Astrocyte (in vitro differentiated cells and primary cell): ENCODE results near the gene TNFRSF19. TPM values are rescaled to one million over a fixed set of nuclear protein-coding genes. Genes with fewer than 3 reads are reported as not detected.

Experiments
- DNase-seq: peaks from one replicate; pipeline ENCODE4 v3.0.0-alpha.2; 2010; ENCODE audit warnings: low read depth
- FAIRE-seq: peaks from 2 replicates; lab custom pipeline; 2011; peaks lifted over from hg19 to GRCh38; lab: Jason Lieb, UNC
- H2AFZ ChIP-seq: 2 replicates; pipeline ENCODE4 v1.6.0; 2012; ENCODE audit warnings: low read depth, low read length, inconsistent platforms
- H3K27ac ChIP-seq: 2 replicates; pipeline ENCODE4 v1.5.1; 2011; ENCODE audit warnings: low read depth, low read length, inconsistent platforms
- H3K27me3 ChIP-seq: 2 replicates; pipeline ENCODE4 v1.6.0; 2011; ENCODE audit warnings: low read length, inconsistent platforms; ENCODE audit not compliant: insufficient read depth
- H3K36me3 ChIP-seq: 2 replicates; pipeline ENCODE4 v1.5.1; 2011; ENCODE audit warnings: low read length, inconsistent platforms; ENCODE audit not compliant: insufficient read depth
- H3K4me1 ChIP-seq: 2 replicates; pipeline ENCODE4 v1.5.1; 2011; ENCODE audit warnings: low read length, inconsistent platforms; ENCODE audit not compliant: insufficient read depth
- H3K4me2 ChIP-seq: 2 replicates; pipeline ENCODE4 v1.6.0; 2012; ENCODE audit warnings: low read length, inconsistent platforms
- H3K4me3 ChIP-seq: 2 replicates; pipeline ENCODE4 v1.5.1; 2011; ENCODE audit warnings: low read depth, mild to moderate bottlenecking, low read length, inconsistent platforms; ENCODE audit not compliant: insufficient read depth
- H3K79me2 ChIP-seq: 2 replicates; pipeline ENCODE4 v1.6.0; 2012; ENCODE audit warnings: mild to moderate bottlenecking, low read length, inconsistent platforms; ENCODE audit not compliant: insufficient read depth
- H3K9ac ChIP-seq: 2 replicates; pipeline ENCODE4 v1.6.0; 2012; ENCODE audit warnings: mild to moderate bottlenecking, low read length, inconsistent platforms
- H3K9me3 ChIP-seq: 2 replicates; pipeline ENCODE4 v1.5.1; 2012; ENCODE audit warnings: low read depth, mild to moderate bottlenecking, low read length, inconsistent platforms; ENCODE audit not compliant: insufficient read depth
- H4K20me1 ChIP-seq: 2 replicates; pipeline ENCODE4 v1.6.0; 2012; ENCODE audit warnings: low read length, inconsistent platforms; ENCODE audit not compliant: insufficient read depth
- H3K27ac Mint-ChIP-seq: one replicate; pipeline ENCODE4 v1.8.0; 2021; ENCODE audit warnings: mild to moderate bottlenecking, mixed read lengths; ENCODE audit not compliant: unreplicated experiment
- H3K27me3 Mint-ChIP-seq: one replicate; pipeline ENCODE4 v1.8.0; 2021; ENCODE audit warnings: low read depth, mixed read lengths; ENCODE audit not compliant: unreplicated experiment
- H3K36me3 Mint-ChIP-seq: one replicate; pipeline ENCODE4 v1.8.0; 2021; ENCODE audit warnings: low read depth, mixed read lengths; ENCODE audit not compliant: unreplicated experiment
- H3K4me1 Mint-ChIP-seq: one replicate; pipeline ENCODE4 v1.8.0; 2021; ENCODE audit warnings: low read depth, mixed read lengths; ENCODE audit not compliant: unreplicated experiment
- H3K4me3 Mint-ChIP-seq: one replicate; pipeline ENCODE4 v1.8.0; 2021; ENCODE audit warnings: mild to moderate bottlenecking, moderate library complexity, mixed read lengths; ENCODE audit not compliant: unreplicated experiment
- H3K9me3 Mint-ChIP-seq: one replicate; pipeline ENCODE4 v1.8.0; 2021; ENCODE audit warnings: mild to moderate bottlenecking, mixed read lengths; ENCODE audit not compliant: unreplicated experiment
- EZH2 ChIP-seq: IDR thresholded peaks from 2 replicates; pipeline ENCODE4 v1.6.1; 2012; ENCODE audit warnings: mild to moderate bottlenecking, low read length, inconsistent platforms; ENCODE audit not compliant: insufficient read depth
- total RNA-seq: library from RNA; stranded (reverse); gene quantifications from 2 replicates; pipeline ENCODE4 v1.2.1, GENCODE V29; 2021
- TF ChIP-seq, protein P1 (sequence below): IDR thresholded peaks from 2 replicates; pipeline ENCODE4 v1.5.1; 2011; ENCODE audit warnings: low read depth, mild to moderate bottlenecking, inconsistent platforms, low read length, moderate library complexity; ENCODE audit not compliant: insufficient read depth

The TNFRSF19 gene
- total RNA-seq, 1 donor from 2014 or later: 27.8 TPM

DNA sequence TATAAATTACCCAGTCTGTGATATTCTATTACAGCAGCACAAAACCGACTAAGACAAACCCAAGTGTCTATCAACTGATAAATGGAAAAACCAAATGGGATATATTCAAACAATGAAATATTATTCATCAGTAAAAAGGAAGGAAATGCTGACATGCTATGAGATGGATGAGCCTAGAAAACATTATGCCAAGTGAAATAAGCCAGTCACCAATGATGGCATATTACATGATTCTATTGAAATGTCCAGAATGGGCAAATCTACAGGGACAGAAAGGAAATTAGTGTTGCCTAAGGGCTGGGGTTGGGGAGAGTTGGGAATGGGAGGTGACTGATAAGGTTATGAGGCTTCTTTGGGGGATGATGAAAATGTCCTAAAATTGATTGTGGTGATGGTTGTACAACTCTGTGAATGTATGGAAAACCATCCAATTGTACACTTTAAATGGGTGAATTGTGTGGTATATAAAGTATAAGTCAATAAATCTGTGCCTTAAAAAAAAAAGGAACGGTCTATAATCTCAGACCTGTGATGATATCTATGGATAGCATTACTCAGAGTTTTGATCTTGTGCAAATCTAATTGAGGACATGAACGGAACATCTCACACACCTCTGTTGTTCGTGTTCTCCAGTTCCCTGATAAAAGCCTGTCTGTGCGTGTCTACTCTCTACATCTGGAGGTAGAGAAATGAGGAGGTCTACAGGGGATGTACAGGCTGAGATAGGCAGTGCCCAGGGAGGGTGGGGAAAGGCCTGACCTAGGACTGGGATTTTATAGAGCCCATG, 49.0 kb downstream of the TNFRSF19 start:
- Mint-ChIP-seq H3K4me1 (peaks cover 52% of the 10 kb centered on the region), H3K27ac (peak overlapping the region; percentile 100), H3K36me3 (peaks cover 10% of the 10 kb centered on the region), H3K27me3 (no peaks in the 10 kb centered on the region), H3K4me3 (no peak overlapping the region), H3K9me3 (peaks cover 5% of the 10 kb centered on the region)
- Histone ChIP-seq H3K9ac (peak overlapping the region; percentile 75), H3K79me2 (peaks cover 8% of the 10 kb centered on the region), H3K36me3 (peaks cover 7% of the 10 kb centered on the region), H4K20me1 (no peaks in the 10 kb centered on the region), H2AFZ (no peak overlapping the region), H3K4me2 (no peak overlapping the region), H3K4me3 (no peak overlapping the region), H3K4me1 (peaks cover 52% of the 10 kb centered on the region), H3K9me3 (no peaks in the 10 kb centered on the region), H3K27ac (peak overlapping the region; percentile 98), H3K27me3 (no peaks in the 10 kb centered on the region)
- FAIRE-seq (no peak), DNase-seq (no peak)
- TF ChIP-seq EZH2: no peak
- TF ChIP-seq, protein P1, sequence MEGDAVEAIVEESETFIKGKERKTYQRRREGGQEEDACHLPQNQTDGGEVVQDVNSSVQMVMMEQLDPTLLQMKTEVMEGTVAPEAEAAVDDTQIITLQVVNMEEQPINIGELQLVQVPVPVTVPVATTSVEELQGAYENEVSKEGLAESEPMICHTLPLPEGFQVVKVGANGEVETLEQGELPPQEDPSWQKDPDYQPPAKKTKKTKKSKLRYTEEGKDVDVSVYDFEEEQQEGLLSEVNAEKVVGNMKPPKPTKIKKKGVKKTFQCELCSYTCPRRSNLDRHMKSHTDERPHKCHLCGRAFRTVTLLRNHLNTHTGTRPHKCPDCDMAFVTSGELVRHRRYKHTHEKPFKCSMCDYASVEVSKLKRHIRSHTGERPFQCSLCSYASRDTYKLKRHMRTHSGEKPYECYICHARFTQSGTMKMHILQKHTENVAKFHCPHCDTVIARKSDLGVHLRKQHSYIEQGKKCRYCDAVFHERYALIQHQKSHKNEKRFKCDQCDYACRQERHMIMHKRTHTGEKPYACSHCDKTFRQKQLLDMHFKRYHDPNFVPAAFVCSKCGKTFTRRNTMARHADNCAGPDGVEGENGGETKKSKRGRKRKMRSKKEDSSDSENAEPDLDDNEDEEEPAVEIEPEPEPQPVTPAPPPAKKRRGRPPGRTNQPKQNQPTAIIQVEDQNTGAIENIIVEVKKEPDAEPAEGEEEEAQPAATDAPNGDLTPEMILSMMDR: no peak

DNA sequence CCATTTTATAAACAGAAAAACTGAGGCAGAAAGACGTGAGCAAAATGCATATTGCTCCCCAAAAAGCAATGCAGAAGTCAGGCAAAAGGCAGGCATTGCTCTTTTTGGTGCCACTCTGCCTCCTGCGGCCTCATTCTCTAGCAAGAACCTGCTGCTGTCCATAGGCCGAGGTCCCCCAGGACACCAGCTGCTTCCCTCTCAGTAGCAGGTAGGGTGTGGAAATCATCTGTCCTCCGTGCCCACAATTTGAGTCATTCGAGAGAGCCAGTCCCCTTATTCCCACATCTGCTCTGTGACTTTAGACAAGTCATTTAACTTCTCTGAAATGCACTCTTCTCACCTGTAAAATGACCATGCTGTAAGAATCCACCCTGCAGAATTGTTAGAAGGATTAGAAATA, 50.0 kb downstream of the TNFRSF19 start:
- H3K9ac ChIP-seq: peak overlapping the region; percentile 74
- no peaks in the 10 kb centered on the region for H4K20me1 ChIP-seq
- H3K27me3 Mint-ChIP-seq: no peaks in the 10 kb centered on the region
- no peak overlapping the region for H3K4me3 ChIP-seq
- FAIRE-seq (no peak), DNase-seq (no peak)
- peaks cover 50% of the 10 kb centered on the region for H3K4me1 ChIP-seq
- no peak for TF ChIP-seq EZH2
- TF ChIP-seq, protein P1: no peak
- no peak overlapping the region for H3K4me2 ChIP-seq
- no peak overlapping the region for H2AFZ ChIP-seq
- H3K4me1 Mint-ChIP-seq: peaks cover 48% of the 10 kb centered on the region
- no peaks in the 10 kb centered on the region for H3K27me3 ChIP-seq
- H3K36me3 Mint-ChIP-seq: peaks cover 10% of the 10 kb centered on the region
- peak overlapping the region; percentile 86 for H3K27ac ChIP-seq
- H3K79me2 ChIP-seq: peaks cover 8% of the 10 kb centered on the region
- H3K36me3 ChIP-seq: peaks cover 7% of the 10 kb centered on the region
- H3K9me3 Mint-ChIP-seq: peaks cover 5% of the 10 kb centered on the region
- H3K9me3 ChIP-seq: no peaks in the 10 kb centered on the region
- peak overlapping the region; percentile 100 for H3K27ac Mint-ChIP-seq
- no peak overlapping the region for H3K4me3 Mint-ChIP-seq
